H7 (cell line): ENCODE data around the gene PGK1. TPM values are rescaled to one million over a fixed set of nuclear protein-coding genes. Genes with fewer than 3 reads are reported as not detected.

ENCODE experiments used
- total RNA-seq: library from RNA; depleted of rRNA; stranded (reverse); fragments of >200 nt; shearing (Covaris generic); gene quantifications from 2 replicates; pipeline ENCODE4 v1.2.3, GENCODE V29; 2014; rRNA removed

PGK1 gene
- total RNA-seq, 1 experiment from 2014 or later, result 396 TPM

Other genes starting within 250 kb of the PGK1 start
- gene MAGT1, start 208.8 kb upstream of the PGK1 start, total RNA-seq, result 39.5 and 44.8 TPM in 2 replicates
- 220 and 313 TPM in 2 replicates for gene COX7B, start 204.8 kb upstream of the PGK1 start, total RNA-seq
- gene ATP7A, start 193.6 kb upstream of the PGK1 start, total RNA-seq, result 2.1 and 2.5 TPM in 2 replicates
- gene PGAM4, start 134.6 kb upstream of the PGK1 start, total RNA-seq, result 0.26 and 0.28 TPM in 2 replicates
- 29.4 and 41.5 TPM in 2 replicates for gene TAF9B, start 35.4 kb downstream of the PGK1 start, total RNA-seq
- not detected in 2 replicates for gene CYSLTR1, start 223.4 kb downstream of the PGK1 start, total RNA-seq